ENCODE results near the gene IL12RB1.

DNA sequence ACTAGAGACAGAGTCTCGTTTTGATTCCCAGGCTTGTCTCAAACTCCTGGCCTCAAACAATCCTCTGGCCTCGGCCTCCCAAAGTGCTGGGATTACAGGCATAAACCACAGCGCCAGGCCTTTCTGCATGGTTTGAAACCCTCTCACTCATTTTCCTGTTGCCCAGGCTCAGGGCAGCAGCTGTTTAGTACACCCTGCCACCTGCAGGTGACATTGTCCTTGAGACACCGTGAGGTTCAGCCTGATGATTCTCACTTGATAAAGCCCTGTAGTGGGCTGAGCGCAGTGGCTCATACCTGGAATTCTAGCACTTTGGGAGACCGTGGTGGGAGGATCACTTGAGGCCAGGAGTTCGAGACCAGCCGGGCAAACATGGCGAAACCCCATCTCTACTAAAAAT lies 12.5 kb downstream of the IL12RB1 start:
- TF ChIP-seq, protein P1, sequence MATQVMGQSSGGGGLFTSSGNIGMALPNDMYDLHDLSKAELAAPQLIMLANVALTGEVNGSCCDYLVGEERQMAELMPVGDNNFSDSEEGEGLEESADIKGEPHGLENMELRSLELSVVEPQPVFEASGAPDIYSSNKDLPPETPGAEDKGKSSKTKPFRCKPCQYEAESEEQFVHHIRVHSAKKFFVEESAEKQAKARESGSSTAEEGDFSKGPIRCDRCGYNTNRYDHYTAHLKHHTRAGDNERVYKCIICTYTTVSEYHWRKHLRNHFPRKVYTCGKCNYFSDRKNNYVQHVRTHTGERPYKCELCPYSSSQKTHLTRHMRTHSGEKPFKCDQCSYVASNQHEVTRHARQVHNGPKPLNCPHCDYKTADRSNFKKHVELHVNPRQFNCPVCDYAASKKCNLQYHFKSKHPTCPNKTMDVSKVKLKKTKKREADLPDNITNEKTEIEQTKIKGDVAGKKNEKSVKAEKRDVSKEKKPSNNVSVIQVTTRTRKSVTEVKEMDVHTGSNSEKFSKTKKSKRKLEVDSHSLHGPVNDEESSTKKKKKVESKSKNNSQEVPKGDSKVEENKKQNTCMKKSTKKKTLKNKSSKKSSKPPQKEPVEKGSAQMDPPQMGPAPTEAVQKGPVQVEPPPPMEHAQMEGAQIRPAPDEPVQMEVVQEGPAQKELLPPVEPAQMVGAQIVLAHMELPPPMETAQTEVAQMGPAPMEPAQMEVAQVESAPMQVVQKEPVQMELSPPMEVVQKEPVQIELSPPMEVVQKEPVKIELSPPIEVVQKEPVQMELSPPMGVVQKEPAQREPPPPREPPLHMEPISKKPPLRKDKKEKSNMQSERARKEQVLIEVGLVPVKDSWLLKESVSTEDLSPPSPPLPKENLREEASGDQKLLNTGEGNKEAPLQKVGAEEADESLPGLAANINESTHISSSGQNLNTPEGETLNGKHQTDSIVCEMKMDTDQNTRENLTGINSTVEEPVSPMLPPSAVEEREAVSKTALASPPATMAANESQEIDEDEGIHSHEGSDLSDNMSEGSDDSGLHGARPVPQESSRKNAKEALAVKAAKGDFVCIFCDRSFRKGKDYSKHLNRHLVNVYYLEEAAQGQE (IDR thresholded peaks at IDR 0.05; ENCODE audit: low read depth): no peak
- no peak for TF ChIP-seq POLR2AphosphoS5 (IDR thresholded peaks at IDR 0.05; ENCODE audit: low read depth, low read length)
- TF ChIP-seq, protein P2, sequence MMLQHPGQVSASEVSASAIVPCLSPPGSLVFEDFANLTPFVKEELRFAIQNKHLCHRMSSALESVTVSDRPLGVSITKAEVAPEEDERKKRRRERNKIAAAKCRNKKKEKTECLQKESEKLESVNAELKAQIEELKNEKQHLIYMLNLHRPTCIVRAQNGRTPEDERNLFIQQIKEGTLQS (IDR thresholded peaks at IDR 0.05): no peak
- TF ChIP-seq, protein P3, sequence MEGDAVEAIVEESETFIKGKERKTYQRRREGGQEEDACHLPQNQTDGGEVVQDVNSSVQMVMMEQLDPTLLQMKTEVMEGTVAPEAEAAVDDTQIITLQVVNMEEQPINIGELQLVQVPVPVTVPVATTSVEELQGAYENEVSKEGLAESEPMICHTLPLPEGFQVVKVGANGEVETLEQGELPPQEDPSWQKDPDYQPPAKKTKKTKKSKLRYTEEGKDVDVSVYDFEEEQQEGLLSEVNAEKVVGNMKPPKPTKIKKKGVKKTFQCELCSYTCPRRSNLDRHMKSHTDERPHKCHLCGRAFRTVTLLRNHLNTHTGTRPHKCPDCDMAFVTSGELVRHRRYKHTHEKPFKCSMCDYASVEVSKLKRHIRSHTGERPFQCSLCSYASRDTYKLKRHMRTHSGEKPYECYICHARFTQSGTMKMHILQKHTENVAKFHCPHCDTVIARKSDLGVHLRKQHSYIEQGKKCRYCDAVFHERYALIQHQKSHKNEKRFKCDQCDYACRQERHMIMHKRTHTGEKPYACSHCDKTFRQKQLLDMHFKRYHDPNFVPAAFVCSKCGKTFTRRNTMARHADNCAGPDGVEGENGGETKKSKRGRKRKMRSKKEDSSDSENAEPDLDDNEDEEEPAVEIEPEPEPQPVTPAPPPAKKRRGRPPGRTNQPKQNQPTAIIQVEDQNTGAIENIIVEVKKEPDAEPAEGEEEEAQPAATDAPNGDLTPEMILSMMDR (IDR thresholded peaks at IDR 0.05 in 2 of 3, conservative IDR thresholded peaks at IDR 0.05 in 1 of 3; ENCODE audit: borderline replicate concordance in 1 of 3, insufficient read depth in 1 of 3, low read depth in 2 of 3, low read length in 2 of 3): peak; percentile 13 to 38 (median 21); a peak in 3 of 6 replicates
- TF ChIP-seq YY1 (IDR thresholded peaks at IDR 0.05; ENCODE audit: extremely low read depth, insufficient replicate concordance, low read depth, low read length): no peak
- TF ChIP-seq FOSL1 (IDR thresholded peaks at IDR 0.05; ENCODE audit: low read depth): no peak

All from HCT116 (cell line).